ENCODE results near the gene RNF213.
"Not testable (repeated sequence)": the region's sequence is repeated elsewhere in the genome, so short reads cannot be mapped to it uniquely, and the experiment has no call there.

RNF213 gene

GRCh38 chr17:80270836-80271235 is 10.2 kb downstream of the RNF213 start:
- TF ChIP-seq CTCF (IDR thresholded peaks at IDR 0.05; ENCODE audit: low read depth, low read length), result no peak
- Histone ChIP-seq H3K36me3 (peaks cover 30% of the 10 kb centered on the region), H3K27ac (peak overlapping the region; percentile 76), H3K9me3 (ENCODE audit: severe bottlenecking) (peaks cover 7% of the 10 kb centered on the region), H3K27me3 (ENCODE audit: insufficient read depth, low read depth, severe bottlenecking) (no peaks in the 10 kb centered on the region), H3K4me3 (ENCODE audit: low read depth, low read length) (no peak overlapping the region)
- peak; percentile 89 for DNase-seq

- no peak overlapping the region for H3K4me3 ChIP-seq (ENCODE audit: low read depth, low read length)
- H3K9me3 ChIP-seq (ENCODE audit: severe bottlenecking), result peaks cover 7% of the 10 kb centered on the region
- DNase-seq, result peak; percentile 90
- H3K27me3 ChIP-seq (ENCODE audit: insufficient read depth, low read depth, severe bottlenecking), result no peaks in the 10 kb centered on the region
- H3K27ac ChIP-seq, result peak overlapping the region; percentile 60
- TF ChIP-seq CTCF (IDR thresholded peaks at IDR 0.05; ENCODE audit: low read depth, low read length), result no peak
- H3K36me3 ChIP-seq, result peaks cover 32% of the 10 kb centered on the region
Measured at GRCh38 chr17:80272366-80272765, 11.7 kb downstream of the RNF213 start.

- no peak for DNase-seq
- TF ChIP-seq CTCF (IDR thresholded peaks at IDR 0.05; ENCODE audit: low read depth, low read length), result no peak
- peaks cover 7% of the 10 kb centered on the region for H3K9me3 ChIP-seq (ENCODE audit: severe bottlenecking)
- H3K27ac ChIP-seq, result no peak overlapping the region
- no peaks in the 10 kb centered on the region for H3K27me3 ChIP-seq (ENCODE audit: insufficient read depth, low read depth, severe bottlenecking)
- peaks cover 37% of the 10 kb centered on the region for H3K36me3 ChIP-seq
- H3K4me3 ChIP-seq (ENCODE audit: low read depth, low read length), result no peak overlapping the region
Measured at GRCh38 chr17:80274331-80274730, 13.7 kb downstream of the RNF213 start.

- H3K36me3 ChIP-seq, result peaks cover 34% of the 10 kb centered on the region
- no peak for TF ChIP-seq CTCF (IDR thresholded peaks at IDR 0.05; ENCODE audit: low read depth, low read length)
- H3K9me3 ChIP-seq (ENCODE audit: severe bottlenecking), result peaks cover 7% of the 10 kb centered on the region
- no peaks in the 10 kb centered on the region for H3K27me3 ChIP-seq (ENCODE audit: insufficient read depth, low read depth, severe bottlenecking)
- no peak overlapping the region for H3K4me3 ChIP-seq (ENCODE audit: low read depth, low read length)
- no peak for DNase-seq
- no peak overlapping the region for H3K27ac ChIP-seq
Measured at GRCh38 chr17:80274871-80275449, 14.3 kb downstream of the RNF213 start.

GRCh38 chr17:80275857-80276256 is 15.2 kb downstream of the RNF213 start:
- not testable (repeated sequence) for H3K27ac ChIP-seq

GRCh38 chr17:80277751-80278671 is 17.4 kb downstream of the RNF213 start:
- H3K4me3 ChIP-seq (ENCODE audit: low read depth, low read length), result no peak overlapping the region
- no peak overlapping the region for H3K27ac ChIP-seq
- no peak for TF ChIP-seq CTCF (IDR thresholded peaks at IDR 0.05; ENCODE audit: low read depth, low read length)
- no peaks in the 10 kb centered on the region for H3K9me3 ChIP-seq (ENCODE audit: severe bottlenecking)
- no peaks in the 10 kb centered on the region for H3K27me3 ChIP-seq (ENCODE audit: insufficient read depth, low read depth, severe bottlenecking)
- no peak for DNase-seq
- peaks cover 41% of the 10 kb centered on the region for H3K36me3 ChIP-seq

More at GRCh38 chr17:80275857-80276256, 15.2 kb downstream of the RNF213 start:
- not testable (repeated sequence) for H3K9me3 ChIP-seq (ENCODE audit: severe bottlenecking); H3K4me3 ChIP-seq (ENCODE audit: low read depth, low read length); H3K27me3 ChIP-seq (ENCODE audit: insufficient read depth, low read depth, severe bottlenecking); DNase-seq
- H3K36me3 ChIP-seq, result peaks cover 34% of the 10 kb centered on the region
